Fibroblast of villous mesenchyme (primary cell): Measurements from ENCODE around the gene JAKMIP2. TPM values are rescaled to one million over a fixed set of nuclear protein-coding genes. Genes with fewer than 3 reads are reported as not detected.
"Not testable (repeated sequence)": the region's sequence is repeated elsewhere in the genome, so short reads cannot be mapped to it uniquely, and the experiment has no call there.

Experiments used
- DNase-seq: peaks from one replicate; pipeline ENCODE4 v3.0.0-alpha.2; 2010; ENCODE audit warnings: low read depth
- H3K4me3 ChIP-seq: 2 replicates; pipeline ENCODE4 v1.5.1; 2011; ENCODE audit warnings: low read depth, mild to moderate bottlenecking, low read length
- CTCF ChIP-seq: IDR thresholded peaks from 2 replicates; pipeline ENCODE4 v1.5.1; 2012; ENCODE audit warnings: low read depth, mild to moderate bottlenecking, low read length; ENCODE audit not compliant: insufficient read depth
- total RNA-seq: library from RNA; depleted of rRNA; stranded (reverse); fragments of >200 nt; gene quantifications from 2 replicates; pipeline ENCODE4 v1.2.3, GENCODE V29; 2012

Gene JAKMIP2
- total RNA-seq: 3.2 and 3.5 TPM in 2 replicates

- DNase-seq: peak; percentile 67
- no peak for TF ChIP-seq CTCF
- peak within 1 kb of the TSS; percentile 32 for H3K4me3 ChIP-seq
Observed at GRCh38 chr5:147782110-147783028, at the start of gene JAKMIP2. Gene JAKMIP2, minus strand, starts transcription at chr5:147782728. Its CDS starts 110,922 bp downstream, at chr5:147671806.

- no peak for DNase-seq
- H3K4me3 ChIP-seq: no peak within 1 kb of the TSS
- no peak for TF ChIP-seq CTCF
Observed at GRCh38 chr5:147831465-147831864, 48.9 kb upstream of the JAKMIP2 start, which contains the start of gene SPINK1. Gene SPINK1, minus strand, starts transcription at chr5:147831671. Its CDS starts 94 bp downstream, at chr5:147831577.

- no peak overlapping the region for H3K4me3 ChIP-seq
- DNase-seq: no peak
- TF ChIP-seq CTCF: no peak
Observed at GRCh38 chr5:147830035-147830434, 47.5 kb upstream of the JAKMIP2 start.

GRCh38 chr5:147827017-147827416, 44.5 kb upstream of the JAKMIP2 start:
- not testable (repeated sequence) for DNase-seq, H3K4me3 ChIP-seq

- H3K4me3 ChIP-seq: no peak overlapping the region
- no peak for DNase-seq
- TF ChIP-seq CTCF: no peak
Observed at GRCh38 chr5:147826361-147826760, 43.8 kb upstream of the JAKMIP2 start.

- TF ChIP-seq CTCF: peak; percentile 90
- H3K4me3 ChIP-seq: no peak overlapping the region
- peak; percentile 68 for DNase-seq
Observed at GRCh38 chr5:147822686-147823491, 40.4 kb upstream of the JAKMIP2 start.

- DNase-seq: not testable (repeated sequence)
Observed at GRCh38 chr5:147822222-147822621, 39.7 kb upstream of the JAKMIP2 start.

More at GRCh38 chr5:147822222-147822621, 39.7 kb upstream of the JAKMIP2 start:
- H3K4me3 ChIP-seq: not testable (repeated sequence)
